HepG2 (cell line): ENCODE results near the gene DRD3. TPM values are rescaled to one million over a fixed set of nuclear protein-coding genes. Genes with fewer than 3 reads are reported as not detected.

ENCODE experiments used
- CEBPB ChIP-seq: IDR thresholded peaks from 2 replicates; pipeline ENCODE4 v1.6.1; 2011; ENCODE audit warnings: low read depth, low read length, improper control_type of control experiment, borderline replicate concordance
- ESRRA ChIP-seq: sonication (generic); formaldehyde crosslinking; IDR thresholded peaks from 2 replicates; pipeline ENCODE4 v1.5.1; 2020; ENCODE audit warnings: mild to moderate bottlenecking, low read depth, missing genetic modification reagents
- MAFG ChIP-seq: sonication (generic); formaldehyde crosslinking; IDR thresholded peaks from 2 replicates; pipeline ENCODE4 v1.5.1; 2020; ENCODE audit warnings: mild to moderate bottlenecking, missing genetic modification reagents
- MXD3 ChIP-seq: IDR thresholded peaks from 2 replicates; pipeline ENCODE4 v1.6.1; 2016; ENCODE audit warnings: mild to moderate bottlenecking, missing biosample characterization, missing genetic modification reagents
- MYPOP ChIP-seq: sonication (generic); formaldehyde crosslinking; IDR thresholded peaks from 2 replicates; pipeline ENCODE4 v1.8.1; 2023; ENCODE audit warnings: mild to moderate bottlenecking, moderate library complexity, missing genetic modification reagents
- NFATC3 ChIP-seq: sonication (generic); formaldehyde crosslinking; IDR thresholded peaks from 2 replicates; pipeline ENCODE4 v1.5.1; 2020; ENCODE audit warnings: mild to moderate bottlenecking, missing genetic modification reagents
- NR2C2 ChIP-seq: sonication (generic); formaldehyde crosslinking; IDR thresholded peaks from 2 replicates; pipeline ENCODE4 v1.4.0; 2020; ENCODE audit warnings: missing genetic modification reagents, mild to moderate bottlenecking, moderate library complexity, borderline replicate concordance
- REL ChIP-seq: sonication (generic); formaldehyde crosslinking; conservative IDR thresholded peaks from 2 replicates; pipeline ENCODE4 v1.8.0; 2022; ENCODE audit warnings: mild to moderate bottlenecking, missing genetic modification reagents, moderate library complexity
- SOX5 ChIP-seq: IDR thresholded peaks from 2 replicates; pipeline ENCODE4 v1.6.1; 2016; ENCODE audit warnings: borderline replicate concordance
- STAT6 ChIP-seq: sonication (generic); formaldehyde crosslinking; IDR thresholded peaks from 2 replicates; pipeline ENCODE4 v1.4.0; 2020; ENCODE audit warnings: missing genetic modification reagents, mild to moderate bottlenecking, borderline replicate concordance
- ZNF121 ChIP-seq: sonication (generic); formaldehyde crosslinking; IDR thresholded peaks from 2 replicates; pipeline ENCODE4 v1.5.0; 2020; ENCODE audit warnings: mild to moderate bottlenecking, missing genetic modification reagents
- ZNF136 ChIP-seq: sonication (generic); formaldehyde crosslinking; IDR thresholded peaks from 2 replicates; pipeline ENCODE4 v1.8.1; 2022; ENCODE audit warnings: low read depth, mild to moderate bottlenecking, moderate library complexity, missing genetic modification reagents
- ZNF883 ChIP-seq: sonication (generic); formaldehyde crosslinking; IDR thresholded peaks from 2 replicates; pipeline ENCODE4 v1.5.1; 2020; ENCODE audit warnings: mild to moderate bottlenecking, missing genetic modification reagents; ENCODE audit errors: not compliant biosample characterization
- polyA plus RNA-seq, 8 experiments: library from polyadenylated mRNA; depleted of rRNA in 3 of 8; stranded (reverse) in 7 of 8; unstranded in 1 of 8; fragments of >200 nt; fragmentation: Illumina TruSeq in 4 of 8; extraction: Trizol in 4 of 8; gene quantifications; 2 replicates each; pipeline versions ENCODE4 v1.2.1 to v1.2.3, GENCODE V29; 2011 to 2016; ENCODE audit warnings: low read depth in 4 of 8, missing spikeins in 1 of 8, mixed read lengths in 1 of 8; ENCODE audit not compliant: insufficient read depth in 1 of 8
- total RNA-seq, 5 experiments: library from RNA; depleted of rRNA; stranded (reverse); fragments of >200 nt; fragmentation: Illumina TruSeq; extraction: Trizol; gene quantifications; 2 replicates each; pipeline ENCODE4 v1.2.3, GENCODE V29; 2016; ENCODE audit warnings: low read depth in 1 of 5

The DRD3 gene
- total and polyA plus RNA-seq, 2 of the 13 experiments (the other 11 are each of a cell fraction or from before 2014, with no cell fraction given), result not detected

- TF ChIP-seq STAT6 (CRISPR knock-in tag) (no peak), MYPOP (CRISPR knock-in tag) (no peak), MAFG (CRISPR knock-in tag) (no peak), REL (CRISPR knock-in tag) (no peak), NFATC3 (CRISPR knock-in tag) (no peak), SOX5 (CRISPR knock-in tag) (no peak), ZNF883 (no peak), MXD3 (CRISPR knock-in tag) (no peak), ZNF136 (CRISPR knock-in tag) (no peak), ESRRA (CRISPR knock-in tag) (no peak), NR2C2 (no peak), CEBPB (no peak), ZNF121 (CRISPR knock-in tag) (no peak)
Measured at GRCh38 chr3:114171677-114172076, 7.2 kb downstream of the DRD3 start (continued).
